ENCODE measurements around the gene MRFAP1L1.

Gene MRFAP1L1

DNA sequence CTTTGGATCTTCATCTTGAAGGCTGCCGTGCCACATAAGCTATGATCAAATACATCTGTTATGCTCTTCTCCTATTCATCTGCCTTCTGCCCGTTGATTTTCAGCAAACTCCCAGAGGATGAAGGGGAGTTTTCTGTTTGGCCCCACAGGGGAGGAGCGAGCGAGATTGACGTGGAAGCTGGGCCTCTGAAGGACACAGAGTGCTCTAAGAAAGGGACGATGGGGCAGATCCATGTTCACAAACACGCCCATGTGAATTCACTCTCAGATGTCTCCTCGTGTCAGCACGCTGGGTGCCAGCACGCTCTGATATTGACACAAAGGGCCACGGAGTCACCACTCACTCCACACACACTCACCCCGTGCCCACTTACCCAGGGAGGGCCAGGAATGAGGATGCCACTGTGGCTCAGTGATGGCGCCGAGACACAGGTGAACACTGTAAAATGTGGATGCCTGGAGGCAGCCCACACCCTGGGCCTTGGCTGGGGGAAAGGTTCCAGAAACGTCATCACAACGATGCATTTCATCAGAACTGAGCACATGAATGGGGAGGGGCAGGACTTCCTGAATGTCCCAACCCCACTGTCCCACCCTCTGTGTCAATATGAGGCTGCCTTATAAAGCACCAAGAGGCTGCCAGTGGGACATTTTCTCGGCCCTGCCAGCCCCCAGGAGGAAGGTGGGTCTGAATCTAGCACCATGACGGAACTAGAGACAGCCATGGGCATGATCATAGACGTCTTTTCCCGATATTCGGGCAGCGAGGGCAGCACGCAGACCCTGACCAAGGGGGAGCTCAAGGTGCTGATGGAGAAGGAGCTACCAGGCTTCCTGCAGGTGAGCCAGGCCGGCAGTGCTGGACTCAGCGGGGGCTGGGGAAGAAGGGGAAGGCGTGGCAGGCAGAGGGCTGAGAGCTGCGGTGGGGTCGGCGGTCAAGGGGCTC lies 16.2 kb downstream of the MRFAP1L1 start, which contains the start of gene S100P:
S100P (plus strand) TSS at position 648 of the 946 bp plus-strand sequence; CDS start at position 703, 55 bp downstream.
- ChIA-PET CTCF (interaction anchor here (1.0 to 1.3 kb wide), 2 partner anchors 8 to 15 kb away, joined by 4 read pairs; no protein-coding TSS in a partner anchor), POLR2A (no interaction called here)
- no peak for TF ChIP-seq CTCF (IDR thresholded peaks at IDR 0.05; ENCODE audit: control extremely low read depth, extremely low read depth, low read depth, missing control alignments)
- no peak for DNase-seq (ENCODE audit: extremely low spot score)

- CTCF ChIA-PET, result interaction anchor here (0.7 to 1.6 kb wide), 4 partner anchors 9 to 378 kb away, joined by 3 to 4 read pairs (median 4); no protein-coding TSS in a partner anchor
- POLR2A ChIA-PET, result no interaction called here
- DNase-seq (ENCODE audit: extremely low spot score), result no peak
- TF ChIP-seq CTCF (IDR thresholded peaks at IDR 0.05; ENCODE audit: control extremely low read depth, extremely low read depth, low read depth, missing control alignments), result no peak
Measured at GRCh38 chr4:6692806-6693205, 16.9 kb downstream of the MRFAP1L1 start.

GRCh38 chr4:6692379-6692778 lies 17.3 kb downstream of the MRFAP1L1 start:
- ChIA-PET POLR2A (no interaction called here), CTCF (interaction anchor here (0.7 to 1.6 kb wide), 4 partner anchors 9 to 379 kb away, joined by 3 to 4 read pairs (median 4); no protein-coding TSS in a partner anchor)
- no peak for TF ChIP-seq CTCF (IDR thresholded peaks at IDR 0.05; ENCODE audit: control extremely low read depth, extremely low read depth, low read depth, missing control alignments)
- no peak for DNase-seq (ENCODE audit: extremely low spot score)

- ChIA-PET POLR2A (no interaction called here), CTCF (interaction anchor here (0.9 to 3.1 kb wide), 4 partner anchors 11 to 381 kb away, joined by 3 to 12 read pairs (median 3); a partner anchor contains a TSS)
- DNase-seq (ENCODE audit: extremely low spot score), result no peak
- TF ChIP-seq CTCF (IDR thresholded peaks at IDR 0.05; ENCODE audit: control extremely low read depth, extremely low read depth, low read depth, missing control alignments), result no peak
Measured at GRCh38 chr4:6689506-6689960, 20.1 kb downstream of the MRFAP1L1 start.

DNA sequence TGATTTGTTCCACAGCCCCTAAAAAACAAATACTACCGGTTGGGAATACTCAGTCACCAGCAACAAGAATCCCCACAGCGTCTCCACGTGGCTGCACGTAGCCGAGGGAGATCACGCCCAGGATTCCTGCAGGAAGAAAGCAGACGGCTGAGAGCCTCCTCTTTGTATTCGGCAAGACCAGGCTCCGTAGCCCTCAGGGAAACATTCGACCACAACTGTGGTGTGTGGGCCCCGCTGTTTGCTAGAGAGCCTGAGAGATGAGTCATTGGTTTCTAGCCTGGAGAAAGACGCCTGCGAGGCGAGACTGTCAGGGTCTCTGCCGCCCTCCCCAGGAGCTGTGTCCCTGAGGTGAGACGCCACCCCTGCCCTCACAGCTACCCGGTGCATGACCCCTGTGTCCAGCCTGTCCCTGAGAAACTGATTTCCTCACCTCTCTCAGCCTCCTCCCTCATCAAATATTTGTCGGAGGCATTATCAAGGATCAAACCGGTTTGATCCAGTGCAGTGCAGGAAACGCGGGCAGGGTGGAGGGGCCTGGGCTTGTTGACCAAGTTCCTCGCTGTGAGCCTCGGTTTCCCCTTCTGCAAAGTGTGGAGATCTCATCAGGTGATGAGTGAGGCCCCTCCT lies 20.7 kb downstream of the MRFAP1L1 start:
- ChIA-PET CTCF (interaction anchor here (0.9 to 3.1 kb wide), 4 partner anchors 12 to 382 kb away, joined by 3 to 12 read pairs (median 3); a partner anchor contains a TSS), POLR2A (no interaction called here)
- peak; percentile 83 for DNase-seq (ENCODE audit: extremely low spot score)
- peak; percentile 18 for TF ChIP-seq CTCF (IDR thresholded peaks at IDR 0.05; ENCODE audit: control extremely low read depth, extremely low read depth, low read depth, missing control alignments)
